MM.1S (cell line): ENCODE measurements around the gene ADGRL3.
"Not testable (repeated sequence)": the region's sequence is repeated elsewhere in the genome, so short reads cannot be mapped to it uniquely, and the experiment has no call there.

Experiments
- DNase-seq: peaks from one replicate; pipeline ENCODE4 v3.0.0-alpha.2; 2015
- H2AFZ ChIP-seq: fragments of 300-600 bp; sonication (generic); 2 replicates; pipeline ENCODE4 v1.6.0; 2016; ENCODE audit warnings: antibody characterized with exemption, low read length
- H3F3A ChIP-seq: fragments of 300-600 bp; sonication (generic); 2 replicates; pipeline ENCODE4 v1.6.1; 2016; ENCODE audit warnings: mild to moderate bottlenecking, antibody characterized with exemption, low read length, moderate library complexity, mixed read lengths; ENCODE audit not compliant: insufficient read depth
- H3K27ac ChIP-seq: fragments of 300-600 bp; sonication (generic); 2 replicates; pipeline ENCODE4 v1.5.1; 2016; ENCODE audit warnings: mild to moderate bottlenecking, low read length
- H3K27me3 ChIP-seq: fragments of 300-600 bp; sonication (generic); replicated peaks from 2 replicates; pipeline ENCODE4 v1.6.0; 2016; ENCODE audit warnings: low read length; ENCODE audit not compliant: insufficient read depth
- H3K36me3 ChIP-seq: fragments of 300-600 bp; sonication (generic); replicated peaks from 2 replicates; pipeline ENCODE4 v1.6.1; 2016; ENCODE audit warnings: mild to moderate bottlenecking, low read length, mixed read lengths; ENCODE audit not compliant: insufficient read depth
- H3K4me1 ChIP-seq: fragments of 300-600 bp; sonication (generic); 2 replicates; pipeline ENCODE4 v1.6.1; 2016; ENCODE audit warnings: low read length, mixed read lengths
- H3K4me2 ChIP-seq: fragments of 300-600 bp; sonication (generic); 2 replicates; pipeline ENCODE4 v1.6.0; 2016; ENCODE audit warnings: low read depth, low read length
- H3K4me3 ChIP-seq: fragments of 300-600 bp; sonication (generic); 2 replicates; pipeline ENCODE4 v1.5.1; 2016; ENCODE audit warnings: low read length, mixed read lengths
- H3K79me2 ChIP-seq: fragments of 300-600 bp; sonication (generic); 2 replicates; pipeline ENCODE4 v1.6.1; 2016; ENCODE audit warnings: mixed run types, low read length, mixed read lengths
- H3K9ac ChIP-seq: fragments of 300-600 bp; sonication (generic); 2 replicates; pipeline ENCODE4 v1.6.1; 2016; ENCODE audit warnings: low read length, mixed read lengths
- H3K9me2 ChIP-seq: fragments of 300-600 bp; sonication (generic); replicated peaks from 2 replicates; pipeline ENCODE4 v1.6.1; 2016; ENCODE audit warnings: mild to moderate bottlenecking, low read length, mixed read lengths; ENCODE audit not compliant: insufficient read depth
- H3K9me3 ChIP-seq: fragments of 300-600 bp; sonication (generic); replicated peaks from 2 replicates; pipeline ENCODE4 v1.6.1; 2016; ENCODE audit warnings: mild to moderate bottlenecking, low read length, mixed read lengths; ENCODE audit not compliant: insufficient read depth
- H4K20me1 ChIP-seq: fragments of 300-600 bp; sonication (generic); 2 replicates; pipeline ENCODE4 v1.6.1; 2016; ENCODE audit warnings: mild to moderate bottlenecking, low read length, moderate library complexity, mixed read lengths; ENCODE audit not compliant: insufficient read depth
- CTCF ChIP-seq: fragments of 300-600 bp; sonication (generic); IDR thresholded peaks from 2 replicates; pipeline ENCODE4 v1.5.1; 2016; ENCODE audit warnings: antibody characterized with exemption, low read length, mixed read lengths
- EZH2 ChIP-seq: fragments of 300-600 bp; sonication (generic); optimal IDR thresholded peaks from 2 replicates; pipeline ENCODE3; 2017; ENCODE audit warnings: low read depth, mild to moderate bottlenecking, antibody characterized with exemption, low read length, mixed read lengths
- EZH2phosphoT487 ChIP-seq: fragments of 300-600 bp; sonication (generic); IDR thresholded peaks from 2 replicates; pipeline ENCODE4 v1.6.1; 2018; ENCODE audit warnings: antibody characterized with exemption, low read length

Gene ADGRL3

DNA sequence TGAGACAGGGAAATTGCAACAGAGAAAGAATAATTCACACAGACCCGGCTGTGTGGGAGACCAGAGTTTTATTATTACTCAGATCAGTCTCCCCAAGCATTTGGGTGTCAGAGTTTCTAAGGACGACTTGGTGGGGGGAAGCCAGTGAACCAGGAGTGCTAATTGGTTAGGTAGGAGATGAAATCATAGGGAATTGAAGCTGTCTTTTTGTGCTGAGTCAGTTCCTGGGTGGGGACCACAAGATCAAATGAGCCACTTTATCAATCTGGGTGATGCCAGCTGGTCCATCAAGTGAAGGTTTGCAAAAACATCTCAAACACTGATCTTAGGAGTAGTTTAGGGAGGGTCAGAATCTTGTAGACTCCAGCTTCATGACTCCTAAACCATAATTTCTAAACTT, 560.7 kb downstream of the ADGRL3 start:
- no peak overlapping the region for H3K4me2 ChIP-seq
- no peaks in the 10 kb centered on the region for H4K20me1 ChIP-seq
- no peaks in the 10 kb centered on the region for H3K36me3 ChIP-seq
- H2AFZ ChIP-seq, result no peak overlapping the region
- no peaks in the 10 kb centered on the region for H3K9me3 ChIP-seq
- TF ChIP-seq EZH2phosphoT487, result no peak
- no peak for TF ChIP-seq CTCF
- no peak for TF ChIP-seq EZH2
- no peaks in the 10 kb centered on the region for H3K79me2 ChIP-seq
- H3K4me1 ChIP-seq, result no peaks in the 10 kb centered on the region
- no peak for DNase-seq
- H3K27me3 ChIP-seq, result no peaks in the 10 kb centered on the region
- H3K4me3 ChIP-seq, result no peak overlapping the region
- H3F3A ChIP-seq, result no peaks in the 10 kb centered on the region
- no peaks in the 10 kb centered on the region for H3K9me2 ChIP-seq
- no peak overlapping the region for H3K27ac ChIP-seq
- no peak overlapping the region for H3K9ac ChIP-seq

DNA sequence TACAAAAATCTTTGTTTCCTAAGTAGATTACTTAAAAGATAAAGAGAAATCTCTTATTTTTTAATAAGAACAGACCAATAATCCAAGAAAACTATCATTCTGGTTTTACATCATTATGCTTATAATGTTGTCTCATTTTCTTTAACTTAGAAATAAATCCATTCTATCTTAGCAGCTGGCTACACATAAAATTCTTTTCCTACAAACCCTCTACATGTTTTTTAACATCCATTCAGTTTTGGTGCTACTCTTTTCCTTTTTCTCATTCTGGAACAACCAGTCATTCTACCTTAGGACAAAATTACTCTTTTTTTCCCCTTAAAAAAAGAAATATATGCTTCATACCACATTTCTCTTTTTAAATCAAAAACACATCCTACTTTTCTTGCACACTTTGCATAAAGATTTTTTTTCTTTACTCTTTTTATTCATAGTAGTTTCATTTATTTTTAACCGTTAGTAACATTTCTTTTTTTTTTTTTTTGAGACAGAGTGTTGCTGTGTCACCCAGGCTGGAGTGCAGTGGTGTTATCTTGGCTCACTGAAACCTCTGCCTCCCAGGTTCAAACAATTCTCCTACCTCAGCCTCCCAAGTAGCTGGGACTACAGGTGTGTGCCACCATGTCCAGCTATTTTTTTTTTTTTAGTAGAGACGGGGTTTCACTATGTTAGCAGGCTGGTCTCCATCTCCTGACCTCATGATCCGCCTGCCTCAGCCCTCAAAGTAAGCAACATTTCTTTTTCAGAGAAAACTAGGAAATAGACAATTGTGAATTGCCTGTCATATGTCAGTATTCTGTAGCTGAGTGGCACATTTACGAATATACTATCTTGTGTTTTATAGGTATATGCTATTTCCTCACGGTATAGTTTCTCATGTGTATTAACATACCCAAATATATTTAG, 562.8 kb downstream of the ADGRL3 start:
- Histone ChIP-seq H3K4me2 (no peak overlapping the region), H3K36me3 (no peaks in the 10 kb centered on the region)

GRCh38 chr4:61763682-61764081, 563.6 kb downstream of the ADGRL3 start:
- H3F3A ChIP-seq, result no peaks in the 10 kb centered on the region
- H3K4me1 ChIP-seq, result no peaks in the 10 kb centered on the region
- no peak overlapping the region for H3K27ac ChIP-seq
- no peaks in the 10 kb centered on the region for H3K9me2 ChIP-seq
- H3K4me3 ChIP-seq, result no peak overlapping the region
- DNase-seq, result no peak
- no peak overlapping the region for H3K4me2 ChIP-seq
- TF ChIP-seq EZH2phosphoT487 (no peak), CTCF (no peak), EZH2 (no peak)
- H4K20me1 ChIP-seq, result no peaks in the 10 kb centered on the region
- no peaks in the 10 kb centered on the region for H3K79me2 ChIP-seq
- H3K9ac ChIP-seq, result no peak overlapping the region
- H3K9me3 ChIP-seq, result no peaks in the 10 kb centered on the region
- no peak overlapping the region for H2AFZ ChIP-seq
- H3K27me3 ChIP-seq, result no peaks in the 10 kb centered on the region
- no peaks in the 10 kb centered on the region for H3K36me3 ChIP-seq

More for the DNA sequence above, 562.8 kb downstream of the ADGRL3 start:
- no peaks in the 10 kb centered on the region for H3K9me2 ChIP-seq
- no peaks in the 10 kb centered on the region for H3K9me3 ChIP-seq
- no peak overlapping the region for H3K4me3 ChIP-seq
- H3K27ac ChIP-seq, result no peak overlapping the region
- H4K20me1 ChIP-seq, result no peaks in the 10 kb centered on the region
- H3K4me1 ChIP-seq, result no peaks in the 10 kb centered on the region
- H3K79me2 ChIP-seq, result no peaks in the 10 kb centered on the region
- H2AFZ ChIP-seq, result no peak overlapping the region
- no peak for DNase-seq
- TF ChIP-seq EZH2phosphoT487 (no peak), CTCF (no peak), EZH2 (no peak)
- H3F3A ChIP-seq, result no peaks in the 10 kb centered on the region
- no peaks in the 10 kb centered on the region for H3K27me3 ChIP-seq
- H3K9ac ChIP-seq, result no peak overlapping the region

- H3K4me1 ChIP-seq, H3K9ac ChIP-seq, H3K4me2 ChIP-seq, H2AFZ ChIP-seq, H3K9me3 ChIP-seq, H4K20me1 ChIP-seq, H3K36me3 ChIP-seq, DNase-seq, H3K27me3 ChIP-seq, H3K4me3 ChIP-seq, H3K27ac ChIP-seq, H3F3A ChIP-seq, H3K9me2 ChIP-seq, H3K79me2 ChIP-seq: not testable (repeated sequence)
Measured at GRCh38 chr4:61764090-61764489, 564.0 kb downstream of the ADGRL3 start.

DNA sequence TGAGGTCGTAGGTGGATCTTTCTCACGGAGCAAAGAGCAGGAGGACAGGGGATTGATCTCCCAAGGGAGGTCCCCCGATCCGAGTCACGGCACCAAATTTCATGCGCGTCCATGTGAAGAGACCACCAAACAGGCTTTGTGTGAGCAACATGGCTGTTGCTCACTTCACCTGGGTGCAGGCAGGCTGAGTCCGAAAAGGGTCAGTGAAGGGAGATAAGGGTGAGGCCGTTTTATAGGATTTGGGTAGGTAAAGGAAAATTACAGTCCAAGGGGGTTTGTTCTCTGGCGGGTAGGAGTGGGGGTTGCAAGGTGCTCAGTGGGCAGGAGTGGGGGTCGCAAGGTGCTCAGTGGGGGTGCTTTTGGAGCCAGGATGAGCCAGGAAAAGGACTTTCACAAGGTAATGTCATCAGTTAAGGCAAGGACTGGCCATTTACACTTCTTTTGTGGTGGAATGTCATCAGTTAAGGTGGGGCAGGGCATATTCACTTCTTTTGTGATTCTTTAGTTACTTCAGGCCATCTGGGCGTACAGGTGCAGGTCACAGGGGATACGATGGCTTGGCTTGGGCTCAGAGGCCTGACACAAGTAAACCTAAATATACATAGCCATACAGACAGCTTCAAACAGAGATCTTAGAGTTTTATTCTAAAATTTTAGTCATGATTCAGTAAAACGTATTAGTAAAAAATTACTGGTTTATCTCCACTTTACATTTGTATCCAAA, 569.5 kb downstream of the ADGRL3 start:
- not testable (repeated sequence) for H3K9ac ChIP-seq, H3K4me1 ChIP-seq, H3K27me3 ChIP-seq, H3K79me2 ChIP-seq, H3K27ac ChIP-seq, H3K9me2 ChIP-seq, H4K20me1 ChIP-seq, DNase-seq, H2AFZ ChIP-seq, H3K9me3 ChIP-seq, H3K4me2 ChIP-seq, H3K36me3 ChIP-seq, H3F3A ChIP-seq, H3K4me3 ChIP-seq
